GM23338 (cell line): Measurements from ENCODE around the gene GRAMD1B. TPM values are rescaled to one million over a fixed set of nuclear protein-coding genes. Genes with fewer than 3 reads are reported as not detected.

Experiments used
- JUNB ChIP-seq: IDR thresholded peaks from one replicate; pipeline ENCODE4 v1.6.1; 2016; ENCODE audit warnings: antibody characterized with exemption; ENCODE audit not compliant: unreplicated experiment
- ZNF114 ChIP-seq: fragments of 250-450 bp; sonication (Bioruptor Pico); IDR thresholded peaks from 2 replicates; pipeline ENCODE4 v1.5.0; 2020; ENCODE audit warnings: mild to moderate bottlenecking, moderate library complexity
- polyA plus RNA-seq: library from polyadenylated mRNA; unstranded; fragments of >200 nt; fragmentation: Nextera tagmentation; extraction: Ambion mirVana; gene quantifications from 2 replicates; pipeline ENCODE4 v1.2.1, GENCODE V29; 2016
- total RNA-seq: library from RNA; depleted of rRNA; stranded (reverse); fragments of >200 nt; shearing (Covaris generic); gene quantifications from 2 replicates; pipeline ENCODE4 v1.2.3, GENCODE V29; 2014
- TF ChIP-seq, protein P1 (sequence below): fragments of 250-450 bp; sonication (Bioruptor Pico); IDR thresholded peaks from 2 replicates; pipeline ENCODE4 v1.5.0; 2020; ENCODE audit warnings: mild to moderate bottlenecking, moderate library complexity
- TF ChIP-seq, protein P2 (sequence below): IDR thresholded peaks from 2 replicates; pipeline ENCODE4 v1.6.1; 2016; ENCODE audit warnings: antibody characterized with exemption
- TF ChIP-seq, protein P3 (sequence below): IDR thresholded peaks from one replicate; pipeline ENCODE4 v1.6.1; 2018; ENCODE audit warnings: antibody characterized with exemption; ENCODE audit not compliant: unreplicated experiment

Gene GRAMD1B
- total and polyA plus RNA-seq, 2 experiments from 2014 or later: 3.7 to 24.3 TPM

GRCh38 chr11:123586568-123586967, 156.5 kb downstream of the GRAMD1B start (continued):
- TF ChIP-seq, protein P1, sequence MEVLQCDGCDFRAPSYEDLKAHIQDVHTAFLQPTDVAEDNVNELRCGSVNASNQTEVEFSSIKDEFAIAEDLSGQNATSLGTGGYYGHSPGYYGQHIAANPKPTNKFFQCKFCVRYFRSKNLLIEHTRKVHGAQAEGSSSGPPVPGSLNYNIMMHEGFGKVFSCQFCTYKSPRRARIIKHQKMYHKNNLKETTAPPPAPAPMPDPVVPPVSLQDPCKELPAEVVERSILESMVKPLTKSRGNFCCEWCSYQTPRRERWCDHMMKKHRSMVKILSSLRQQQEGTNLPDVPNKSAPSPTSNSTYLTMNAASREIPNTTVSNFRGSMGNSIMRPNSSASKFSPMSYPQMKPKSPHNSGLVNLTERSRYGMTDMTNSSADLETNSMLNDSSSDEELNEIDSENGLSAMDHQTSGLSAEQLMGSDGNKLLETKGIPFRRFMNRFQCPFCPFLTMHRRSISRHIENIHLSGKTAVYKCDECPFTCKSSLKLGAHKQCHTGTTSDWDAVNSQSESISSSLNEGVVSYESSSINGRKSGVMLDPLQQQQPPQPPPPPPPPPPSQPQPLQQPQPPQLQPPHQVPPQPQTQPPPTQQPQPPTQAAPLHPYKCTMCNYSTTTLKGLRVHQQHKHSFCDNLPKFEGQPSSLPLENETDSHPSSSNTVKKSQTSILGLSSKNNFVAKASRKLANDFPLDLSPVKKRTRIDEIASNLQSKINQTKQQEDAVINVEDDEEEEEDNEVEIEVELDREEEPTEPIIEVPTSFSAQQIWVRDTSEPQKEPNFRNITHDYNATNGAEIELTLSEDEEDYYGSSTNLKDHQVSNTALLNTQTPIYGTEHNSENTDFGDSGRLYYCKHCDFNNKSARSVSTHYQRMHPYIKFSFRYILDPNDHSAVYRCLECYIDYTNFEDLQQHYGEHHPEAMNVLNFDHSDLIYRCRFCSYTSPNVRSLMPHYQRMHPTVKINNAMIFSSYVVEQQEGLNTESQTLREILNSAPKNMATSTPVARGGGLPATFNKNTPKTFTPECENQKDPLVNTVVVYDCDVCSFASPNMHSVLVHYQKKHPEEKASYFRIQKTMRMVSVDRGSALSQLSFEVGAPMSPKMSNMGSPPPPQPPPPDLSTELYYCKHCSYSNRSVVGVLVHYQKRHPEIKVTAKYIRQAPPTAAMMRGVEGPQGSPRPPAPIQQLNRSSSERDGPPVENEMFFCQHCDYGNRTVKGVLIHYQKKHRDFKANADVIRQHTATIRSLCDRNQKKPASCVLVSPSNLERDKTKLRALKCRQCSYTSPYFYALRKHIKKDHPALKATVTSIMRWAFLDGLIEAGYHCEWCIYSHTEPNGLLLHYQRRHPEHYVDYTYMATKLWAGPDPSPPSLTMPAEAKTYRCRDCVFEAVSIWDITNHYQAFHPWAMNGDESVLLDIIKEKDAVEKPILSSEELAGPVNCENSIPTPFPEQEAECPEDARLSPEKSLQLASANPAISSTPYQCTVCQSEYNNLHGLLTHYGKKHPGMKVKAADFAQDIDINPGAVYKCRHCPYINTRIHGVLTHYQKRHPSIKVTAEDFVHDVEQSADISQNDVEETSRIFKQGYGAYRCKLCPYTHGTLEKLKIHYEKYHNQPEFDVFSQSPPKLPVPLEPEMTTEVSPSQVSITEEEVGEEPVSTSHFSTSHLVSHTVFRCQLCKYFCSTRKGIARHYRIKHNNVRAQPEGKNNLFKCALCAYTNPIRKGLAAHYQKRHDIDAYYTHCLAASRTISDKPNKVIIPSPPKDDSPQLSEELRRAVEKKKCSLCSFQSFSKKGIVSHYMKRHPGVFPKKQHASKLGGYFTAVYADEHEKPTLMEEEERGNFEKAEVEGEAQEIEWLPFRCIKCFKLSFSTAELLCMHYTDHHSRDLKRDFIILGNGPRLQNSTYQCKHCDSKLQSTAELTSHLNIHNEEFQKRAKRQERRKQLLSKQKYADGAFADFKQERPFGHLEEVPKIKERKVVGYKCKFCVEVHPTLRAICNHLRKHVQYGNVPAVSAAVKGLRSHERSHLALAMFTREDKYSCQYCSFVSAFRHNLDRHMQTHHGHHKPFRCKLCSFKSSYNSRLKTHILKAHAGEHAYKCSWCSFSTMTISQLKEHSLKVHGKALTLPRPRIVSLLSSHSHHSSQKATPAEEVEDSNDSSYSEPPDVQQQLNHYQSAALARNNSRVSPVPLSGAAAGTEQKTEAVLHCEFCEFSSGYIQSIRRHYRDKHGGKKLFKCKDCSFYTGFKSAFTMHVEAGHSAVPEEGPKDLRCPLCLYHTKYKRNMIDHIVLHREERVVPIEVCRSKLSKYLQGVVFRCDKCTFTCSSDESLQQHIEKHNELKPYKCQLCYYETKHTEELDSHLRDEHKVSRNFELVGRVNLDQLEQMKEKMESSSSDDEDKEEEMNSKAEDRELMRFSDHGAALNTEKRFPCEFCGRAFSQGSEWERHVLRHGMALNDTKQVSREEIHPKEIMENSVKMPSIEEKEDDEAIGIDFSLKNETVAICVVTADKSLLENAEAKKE: no peak
- TF ChIP-seq, protein P2, sequence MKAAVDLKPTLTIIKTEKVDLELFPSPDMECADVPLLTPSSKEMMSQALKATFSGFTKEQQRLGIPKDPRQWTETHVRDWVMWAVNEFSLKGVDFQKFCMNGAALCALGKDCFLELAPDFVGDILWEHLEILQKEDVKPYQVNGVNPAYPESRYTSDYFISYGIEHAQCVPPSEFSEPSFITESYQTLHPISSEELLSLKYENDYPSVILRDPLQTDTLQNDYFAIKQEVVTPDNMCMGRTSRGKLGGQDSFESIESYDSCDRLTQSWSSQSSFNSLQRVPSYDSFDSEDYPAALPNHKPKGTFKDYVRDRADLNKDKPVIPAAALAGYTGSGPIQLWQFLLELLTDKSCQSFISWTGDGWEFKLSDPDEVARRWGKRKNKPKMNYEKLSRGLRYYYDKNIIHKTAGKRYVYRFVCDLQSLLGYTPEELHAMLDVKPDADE: no peak
- TF ChIP-seq ZNF114 (CRISPR knock-in tag) (no peak), JUNB (no peak)
- TF ChIP-seq, protein P3, sequence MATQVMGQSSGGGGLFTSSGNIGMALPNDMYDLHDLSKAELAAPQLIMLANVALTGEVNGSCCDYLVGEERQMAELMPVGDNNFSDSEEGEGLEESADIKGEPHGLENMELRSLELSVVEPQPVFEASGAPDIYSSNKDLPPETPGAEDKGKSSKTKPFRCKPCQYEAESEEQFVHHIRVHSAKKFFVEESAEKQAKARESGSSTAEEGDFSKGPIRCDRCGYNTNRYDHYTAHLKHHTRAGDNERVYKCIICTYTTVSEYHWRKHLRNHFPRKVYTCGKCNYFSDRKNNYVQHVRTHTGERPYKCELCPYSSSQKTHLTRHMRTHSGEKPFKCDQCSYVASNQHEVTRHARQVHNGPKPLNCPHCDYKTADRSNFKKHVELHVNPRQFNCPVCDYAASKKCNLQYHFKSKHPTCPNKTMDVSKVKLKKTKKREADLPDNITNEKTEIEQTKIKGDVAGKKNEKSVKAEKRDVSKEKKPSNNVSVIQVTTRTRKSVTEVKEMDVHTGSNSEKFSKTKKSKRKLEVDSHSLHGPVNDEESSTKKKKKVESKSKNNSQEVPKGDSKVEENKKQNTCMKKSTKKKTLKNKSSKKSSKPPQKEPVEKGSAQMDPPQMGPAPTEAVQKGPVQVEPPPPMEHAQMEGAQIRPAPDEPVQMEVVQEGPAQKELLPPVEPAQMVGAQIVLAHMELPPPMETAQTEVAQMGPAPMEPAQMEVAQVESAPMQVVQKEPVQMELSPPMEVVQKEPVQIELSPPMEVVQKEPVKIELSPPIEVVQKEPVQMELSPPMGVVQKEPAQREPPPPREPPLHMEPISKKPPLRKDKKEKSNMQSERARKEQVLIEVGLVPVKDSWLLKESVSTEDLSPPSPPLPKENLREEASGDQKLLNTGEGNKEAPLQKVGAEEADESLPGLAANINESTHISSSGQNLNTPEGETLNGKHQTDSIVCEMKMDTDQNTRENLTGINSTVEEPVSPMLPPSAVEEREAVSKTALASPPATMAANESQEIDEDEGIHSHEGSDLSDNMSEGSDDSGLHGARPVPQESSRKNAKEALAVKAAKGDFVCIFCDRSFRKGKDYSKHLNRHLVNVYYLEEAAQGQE: no peak
